GM23338 (cell line): Measurements from ENCODE around the gene ADAMTS18. TPM values are rescaled to one million over a fixed set of nuclear protein-coding genes. Genes with fewer than 3 reads are reported as not detected.

Experiments used
- ATAC-seq: fragments of 200-7000 bp; cut with Tn5 transposase; 3 replicates; pipeline ENCODE4 v1.9.1; 2020
- DNase-seq: peaks from one replicate; pipeline ENCODE4 v3.0.0-alpha.2; 2015; ENCODE audit warnings: low spot score
- H2AFZ ChIP-seq: fragments of 200-600 bp; sonication (generic); 2 replicates; pipeline ENCODE4 v1.8.0; 2016; ENCODE audit warnings: antibody characterized with exemption, mild to moderate bottlenecking, moderate library complexity
- H3F3A ChIP-seq: fragments of 200-600 bp; sonication (generic); replicated peaks from 2 replicates; pipeline ENCODE4 v1.8.0; 2017; ENCODE audit warnings: antibody characterized with exemption, mixed run types, low read depth
- H3K27ac ChIP-seq: fragments of 200-600 bp; sonication (generic); 2 replicates; pipeline ENCODE4 v1.6.1; 2016; ENCODE audit warnings: low read depth
- H3K27me3 ChIP-seq: fragments of 200-600 bp; sonication (generic); 2 replicates; pipeline ENCODE4 v1.8.0; 2016; ENCODE audit warnings: mild to moderate bottlenecking, mixed run types, moderate library complexity; ENCODE audit not compliant: insufficient read depth
- H3K36me3 ChIP-seq: fragments of 200-600 bp; sonication (generic); 2 replicates; pipeline ENCODE4 v1.8.0; 2016; ENCODE audit warnings: mild to moderate bottlenecking; ENCODE audit not compliant: insufficient read depth
- H3K4me1 ChIP-seq: fragments of 200-600 bp; sonication (generic); 2 replicates; pipeline ENCODE4 v1.8.0; 2016; ENCODE audit warnings: mild to moderate bottlenecking, moderate library complexity; ENCODE audit not compliant: insufficient read depth
- H3K4me2 ChIP-seq: fragments of 200-600 bp; sonication (generic); 2 replicates; pipeline ENCODE4 v1.7.1; 2017; ENCODE audit warnings: mixed run types
- H3K4me3 ChIP-seq: fragments of 200-600 bp; sonication (generic); 2 replicates; pipeline ENCODE4 v1.6.1; 2016; ENCODE audit warnings: mixed run types
- H3K79me2 ChIP-seq: fragments of 200-600 bp; sonication (generic); replicated peaks from 2 replicates; pipeline ENCODE4 v1.8.0; 2017; ENCODE audit warnings: mild to moderate bottlenecking; ENCODE audit not compliant: insufficient read depth
- H3K9me2 ChIP-seq: fragments of 200-600 bp; sonication (generic); 2 replicates; pipeline ENCODE4 v1.8.0; 2017; ENCODE audit not compliant: insufficient read depth
- H4K20me1 ChIP-seq: fragments of 200-600 bp; sonication (generic); replicated peaks from 2 replicates; pipeline ENCODE4 v1.8.0; 2017; ENCODE audit warnings: mild to moderate bottlenecking; ENCODE audit not compliant: insufficient read depth
- H3K27ac Mint-ChIP-seq: 2 replicates; pipeline ENCODE4 v1.8.0; 2020; ENCODE audit warnings: inconsistent platforms, mild to moderate bottlenecking, moderate library complexity, mixed read lengths
- H3K27me3 Mint-ChIP-seq: 3 replicates; pipeline ENCODE4 v1.8.0; 2022; ENCODE audit warnings: low read depth, mild to moderate bottlenecking, moderate library complexity, mixed read lengths, inconsistent platforms; ENCODE audit not compliant: insufficient read depth, poor library complexity
- H3K36me3 Mint-ChIP-seq: 3 replicates; pipeline ENCODE4 v1.8.0; 2021; ENCODE audit warnings: low read depth, mild to moderate bottlenecking, inconsistent platforms, moderate library complexity, mixed read lengths
- H3K4me1 Mint-ChIP-seq: 3 replicates; pipeline ENCODE4 v1.8.0; 2020; ENCODE audit warnings: mild to moderate bottlenecking, inconsistent platforms, mixed read lengths
- H3K4me3 Mint-ChIP-seq: 3 replicates; pipeline ENCODE4 v1.8.0; 2021; ENCODE audit warnings: moderate library complexity, mild to moderate bottlenecking, inconsistent platforms, mixed read lengths
- H3K9me3 Mint-ChIP-seq: 3 replicates; pipeline ENCODE4 v1.8.0; 2020; ENCODE audit warnings: moderate library complexity, mild to moderate bottlenecking, inconsistent platforms, mixed read lengths
- CREB1 ChIP-seq: fragments of 250-450 bp; sonication (Bioruptor Pico); IDR thresholded peaks from 2 replicates; pipeline ENCODE4 v1.5.0; 2020; ENCODE audit warnings: low read depth, mild to moderate bottlenecking, moderate library complexity
- ETS1 ChIP-seq: IDR thresholded peaks from 2 replicates; pipeline ENCODE4 v1.6.1; 2016; ENCODE audit warnings: antibody characterized with exemption
- EZH2 ChIP-seq: fragments of 200-600 bp; sonication (generic); IDR thresholded peaks from one replicate; pipeline ENCODE4 v1.8.0; 2017; ENCODE audit warnings: antibody characterized with exemption, mild to moderate bottlenecking, low read depth; ENCODE audit not compliant: unreplicated experiment
- EZH2phosphoT487 ChIP-seq: fragments of 200-600 bp; sonication (generic); IDR thresholded peaks from one replicate; pipeline ENCODE4 v1.8.1; 2018; ENCODE audit warnings: antibody characterized with exemption; ENCODE audit not compliant: unreplicated experiment
- JUNB ChIP-seq: IDR thresholded peaks from one replicate; pipeline ENCODE4 v1.6.1; 2016; ENCODE audit warnings: antibody characterized with exemption; ENCODE audit not compliant: unreplicated experiment
- NANOG ChIP-seq: IDR thresholded peaks from 2 replicates; pipeline ENCODE4 v1.6.1; 2016; ENCODE audit warnings: antibody characterized with exemption, borderline replicate concordance
- POLR2AphosphoS5 ChIP-seq: IDR thresholded peaks from 2 replicates; pipeline ENCODE4 v1.6.1; 2016; ENCODE audit warnings: antibody characterized with exemption, low read depth
- STAT1 ChIP-seq: IDR thresholded peaks from one replicate; pipeline ENCODE4 v1.6.1; 2016; ENCODE audit warnings: antibody characterized with exemption; ENCODE audit not compliant: unreplicated experiment
- ZNF331 ChIP-seq: fragments of 250-450 bp; sonication (Bioruptor Pico); IDR thresholded peaks from 2 replicates; pipeline ENCODE4 v1.5.0; 2020; ENCODE audit warnings: low read depth, mild to moderate bottlenecking, moderate library complexity
- polyA plus RNA-seq: library from polyadenylated mRNA; unstranded; fragments of >200 nt; fragmentation: Nextera tagmentation; extraction: Ambion mirVana; gene quantifications from 2 replicates; pipeline ENCODE4 v1.2.1, GENCODE V29; 2016
- total RNA-seq: library from RNA; depleted of rRNA; stranded (reverse); fragments of >200 nt; shearing (Covaris generic); gene quantifications from 2 replicates; pipeline ENCODE4 v1.2.3, GENCODE V29; 2014

The ADAMTS18 gene
- total and polyA plus RNA-seq, 2 experiments from 2014 or later: 0.15 to 0.90 TPM

- no peak overlapping the region for H3K27ac Mint-ChIP-seq
- H3K36me3 Mint-ChIP-seq: no peaks in the 10 kb centered on the region
- ATAC-seq: no peak
These were observed 81.1 kb downstream of the ADAMTS18 start for GRCh38 chr16:77353587-77354263.

GRCh38 chr16:77344341-77344740 lies 90.5 kb downstream of the ADAMTS18 start:
- Mint-ChIP-seq H3K27ac (no peak overlapping the region), H3K4me3 (no peak overlapping the region), H3K27me3 (no peaks in the 10 kb centered on the region), H3K9me3 (peaks cover 3% of the 10 kb centered on the region; the same call in 1 of the 3 replicates), H3K36me3 (peaks cover 2% of the 10 kb centered on the region; the same call in 1 of the 3 replicates), H3K4me1 (peaks cover 3% of the 10 kb centered on the region; the same call in 2 of the 3 replicates)
- Histone ChIP-seq H3F3A (no peaks in the 10 kb centered on the region), H2AFZ (no peak overlapping the region), H3K79me2 (no peaks in the 10 kb centered on the region), H3K4me2 (no peak overlapping the region), H3K4me3 (no peak overlapping the region), H3K27me3 (no peaks in the 10 kb centered on the region), H3K4me1 (no peaks in the 10 kb centered on the region), H4K20me1 (no peaks in the 10 kb centered on the region), H3K27ac (no peak overlapping the region), H3K36me3 (no peaks in the 10 kb centered on the region), H3K9me2 (0 out of 2 replicates have a peak, but pooled peaks cover 2% of the 10 kb centered on the region)
- ATAC-seq: no peak
- no peak for DNase-seq
- TF ChIP-seq NANOG: no peak
- no peak for TF ChIP-seq ZNF331 (CRISPR knock-in tag)
- TF ChIP-seq POLR2AphosphoS5: no peak
- no peak for TF ChIP-seq EZH2phosphoT487
- TF ChIP-seq STAT1: no peak
- TF ChIP-seq EZH2: no peak
- TF ChIP-seq JUNB: no peak

More at GRCh38 chr16:77353587-77354263, 81.1 kb downstream of the ADAMTS18 start:
- H3K79me2 ChIP-seq: no peaks in the 10 kb centered on the region
- H4K20me1 ChIP-seq: no peaks in the 10 kb centered on the region
- H3K4me3 Mint-ChIP-seq: no peak overlapping the region
- no peaks in the 10 kb centered on the region for H3F3A ChIP-seq
- no peak for DNase-seq
- no peaks in the 10 kb centered on the region for H3K27me3 Mint-ChIP-seq
- no peaks in the 10 kb centered on the region for H3K9me3 Mint-ChIP-seq
- H3K27me3 ChIP-seq: no peaks in the 10 kb centered on the region
- no peak overlapping the region for H2AFZ ChIP-seq
- no peaks in the 10 kb centered on the region for H3K36me3 ChIP-seq
- TF ChIP-seq EZH2: no peak
- no peak overlapping the region for H3K4me2 ChIP-seq
- H3K4me1 ChIP-seq: no peaks in the 10 kb centered on the region
- H3K4me1 Mint-ChIP-seq: peaks cover 8% of the 10 kb centered on the region
- H3K4me3 ChIP-seq: no peak overlapping the region
- H3K9me2 ChIP-seq: no peaks in the 10 kb centered on the region
- no peak overlapping the region for H3K27ac ChIP-seq

GRCh38 chr16:77336637-77337036 lies 98.2 kb downstream of the ADAMTS18 start:
- no peaks in the 10 kb centered on the region for H3K36me3 ChIP-seq
- no peaks in the 10 kb centered on the region for H4K20me1 ChIP-seq
- no peaks in the 10 kb centered on the region; the same call in 1 of the 2 replicates for H3K9me2 ChIP-seq
- ATAC-seq (peak; percentile 85), DNase-seq (peak; percentile 46)
- peak overlapping the region; percentile 35 for H3K27ac ChIP-seq
- no peak overlapping the region for H3K4me3 ChIP-seq
- peaks cover 26% of the 10 kb centered on the region for H3K4me1 Mint-ChIP-seq
- H3K4me1 ChIP-seq: peaks cover 19% of the 10 kb centered on the region
- peak overlapping the region; percentile 85 for H3K27ac Mint-ChIP-seq
- peak overlapping the region; percentile 38 for H3K4me3 Mint-ChIP-seq
- H2AFZ ChIP-seq: peak overlapping the region; percentile 23; the same call in 1 of the 2 replicates
- H3K9me3 Mint-ChIP-seq: no peaks in the 10 kb centered on the region; the same call in 2 of the 3 replicates
- no peaks in the 10 kb centered on the region for H3K27me3 Mint-ChIP-seq
- no peaks in the 10 kb centered on the region for H3K36me3 Mint-ChIP-seq
- no peaks in the 10 kb centered on the region for H3K27me3 ChIP-seq
- peak overlapping the region; percentile 48 for H3K4me2 ChIP-seq
- no peaks in the 10 kb centered on the region for H3K79me2 ChIP-seq
- no peaks in the 10 kb centered on the region for H3F3A ChIP-seq
- TF ChIP-seq CREB1 (CRISPR knock-in tag) (no peak), JUNB (no peak), ETS1 (no peak), NANOG (no peak)
